Vagina (tissue), 2 donors: ENCODE data around the gene RALGAPA1.

Experiments used
- POLR2AphosphoS5 ChIP-seq, 2 donors: sonication (generic); formaldehyde crosslinking; IDR thresholded peaks; one replicate each; pipeline ENCODE4 v1.9.0; 2017; ENCODE audit warnings: antibody characterized with exemption in 2 of 2, mild to moderate bottlenecking in 2 of 2, low read depth in 1 of 2; ENCODE audit not compliant: insufficient read depth in 1 of 2
- TF ChIP-seq, protein P1 (sequence below), 3 experiments: fragments of 450-650 bp in 2 of 3; fragments of 200-600 bp in 1 of 3; sonication (generic) in 1 of 3; IDR thresholded peaks; one replicate each; pipeline ENCODE4 v1.5.1; 2017 to 2019; ENCODE audit warnings: antibody characterized with exemption in 3 of 3, mild to moderate bottlenecking in 2 of 3, moderate library complexity in 2 of 3

DNA sequence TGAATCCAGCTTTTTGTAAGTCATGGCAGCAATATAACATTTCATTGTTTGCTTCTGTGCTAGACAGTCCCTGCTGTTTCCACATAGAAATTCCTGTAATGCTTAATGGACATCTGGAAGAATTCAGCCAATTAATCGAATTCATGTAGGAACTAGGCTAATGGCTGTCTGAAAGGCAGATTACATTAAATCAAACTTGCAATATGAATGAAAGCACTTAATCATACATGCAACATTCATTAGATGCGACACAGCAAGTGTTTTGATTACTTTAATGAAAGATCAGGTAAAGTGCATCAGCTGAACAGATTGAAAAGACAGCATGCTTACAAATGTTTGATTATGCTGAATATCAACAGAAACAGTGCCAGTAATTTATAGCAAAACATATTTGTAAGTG is 299.2 kb downstream of the RALGAPA1 start:
- TF ChIP-seq, protein P1, sequence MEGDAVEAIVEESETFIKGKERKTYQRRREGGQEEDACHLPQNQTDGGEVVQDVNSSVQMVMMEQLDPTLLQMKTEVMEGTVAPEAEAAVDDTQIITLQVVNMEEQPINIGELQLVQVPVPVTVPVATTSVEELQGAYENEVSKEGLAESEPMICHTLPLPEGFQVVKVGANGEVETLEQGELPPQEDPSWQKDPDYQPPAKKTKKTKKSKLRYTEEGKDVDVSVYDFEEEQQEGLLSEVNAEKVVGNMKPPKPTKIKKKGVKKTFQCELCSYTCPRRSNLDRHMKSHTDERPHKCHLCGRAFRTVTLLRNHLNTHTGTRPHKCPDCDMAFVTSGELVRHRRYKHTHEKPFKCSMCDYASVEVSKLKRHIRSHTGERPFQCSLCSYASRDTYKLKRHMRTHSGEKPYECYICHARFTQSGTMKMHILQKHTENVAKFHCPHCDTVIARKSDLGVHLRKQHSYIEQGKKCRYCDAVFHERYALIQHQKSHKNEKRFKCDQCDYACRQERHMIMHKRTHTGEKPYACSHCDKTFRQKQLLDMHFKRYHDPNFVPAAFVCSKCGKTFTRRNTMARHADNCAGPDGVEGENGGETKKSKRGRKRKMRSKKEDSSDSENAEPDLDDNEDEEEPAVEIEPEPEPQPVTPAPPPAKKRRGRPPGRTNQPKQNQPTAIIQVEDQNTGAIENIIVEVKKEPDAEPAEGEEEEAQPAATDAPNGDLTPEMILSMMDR (IDR thresholded peaks at IDR 0.05): no peak
- TF ChIP-seq POLR2AphosphoS5 (IDR thresholded peaks at IDR 0.05; ENCODE audit: insufficient read depth in 1 of 2, low read depth in 1 of 2): no peak
